Keratinocyte (primary cell): ENCODE data around the gene CD96. TPM values are rescaled to one million over a fixed set of nuclear protein-coding genes. Genes with fewer than 3 reads are reported as not detected.
A peak's percentile ranks its signal among the peaks of the same experiment; 100 is the strongest.

Experiments used
- DNase-seq: peaks from one replicate; pipeline ENCODE4 v3.0.0-alpha.2; 2011; ENCODE audit warnings: low read depth, missing footprints, low spot score
- FAIRE-seq: peaks from 2 replicates; lab custom pipeline; 2011; peaks lifted over from hg19 to GRCh38; lab: Jason Lieb, UNC
- H2AFZ ChIP-seq: 2 replicates; pipeline ENCODE4 v1.6.0; 2012; ENCODE audit warnings: low read length, control low read depth, inconsistent platforms; ENCODE audit not compliant: control insufficient read depth
- H3K27ac ChIP-seq: 2 replicates; pipeline ENCODE4 v1.5.1; 2011; ENCODE audit warnings: low read length; ENCODE audit not compliant: control insufficient read depth, insufficient read depth
- H3K27me3 ChIP-seq: 3 replicates; pipeline ENCODE4 v1.6.0; 2011; ENCODE audit warnings: low read length; ENCODE audit not compliant: control insufficient read depth, insufficient read depth; ENCODE audit errors: extremely low read depth
- H3K36me3 ChIP-seq, 2 experiments: 2 replicates in 1 of 2; 3 replicates in 1 of 2; pipeline ENCODE4 v1.5.1; 2011; ENCODE audit warnings: low read length in 2 of 2, mild to moderate bottlenecking in 1 of 2; ENCODE audit not compliant: control insufficient read depth in 2 of 2, insufficient read depth in 2 of 2; ENCODE audit errors: extremely low read depth in 1 of 2
- H3K4me1 ChIP-seq: 3 replicates; pipeline ENCODE4 v1.5.1; 2011; ENCODE audit warnings: low read length; ENCODE audit not compliant: control insufficient read depth, insufficient read depth; ENCODE audit errors: extremely low read depth
- H3K4me2 ChIP-seq: 3 replicates; pipeline ENCODE4 v1.6.0; 2011; ENCODE audit warnings: low read depth, low read length; ENCODE audit not compliant: control insufficient read depth, insufficient read depth; ENCODE audit errors: extremely low read depth
- H3K4me3 ChIP-seq, 3 experiments: fragments of 200-600 bp in 1 of 3; sonication (generic) in 1 of 3; 2 replicates in 2 of 3; 3 replicates in 1 of 3; pipeline ENCODE4 v1.5.1; 2011 to 2016; ENCODE audit warnings: low read length in 3 of 3, mild to moderate bottlenecking in 3 of 3, control low read depth in 2 of 3, inconsistent platforms in 1 of 3, low read depth in 1 of 3, mixed read lengths in 1 of 3, mixed run types in 1 of 3, moderate library complexity in 1 of 3; ENCODE audit not compliant: control insufficient read depth in 2 of 3, insufficient read depth in 2 of 3; ENCODE audit errors: extremely low read depth in 1 of 3
- H3K79me2 ChIP-seq: 2 replicates; pipeline ENCODE4 v1.6.0; 2012; ENCODE audit warnings: low read length; ENCODE audit not compliant: control insufficient read depth, insufficient read depth
- H3K9ac ChIP-seq: 3 replicates; pipeline ENCODE4 v1.6.0; 2011; ENCODE audit warnings: low read length; ENCODE audit not compliant: control insufficient read depth, insufficient read depth; ENCODE audit errors: extremely low read depth
- H3K9me1 ChIP-seq: 3 replicates; pipeline ENCODE4 v1.6.0; 2011; ENCODE audit warnings: low read length; ENCODE audit not compliant: control insufficient read depth, insufficient read depth; ENCODE audit errors: extremely low read depth
- H3K9me3 ChIP-seq: 2 replicates; pipeline ENCODE4 v1.5.1; 2012; ENCODE audit warnings: low read depth, low read length; ENCODE audit not compliant: control insufficient read depth
- H4K20me1 ChIP-seq: 3 replicates; pipeline ENCODE4 v1.6.0; 2011; ENCODE audit warnings: low read length; ENCODE audit not compliant: control insufficient read depth, insufficient read depth; ENCODE audit errors: extremely low read depth
- CTCF ChIP-seq, 3 experiments: IDR thresholded peaks in 1 of 3; conservative IDR thresholded peaks in 1 of 3; optimal IDR thresholded peaks in 1 of 3; 2 replicates in 2 of 3; 3 replicates in 1 of 3; pipeline versions ENCODE3 to v1.5.1; 2011; ENCODE audit warnings: low read length in 3 of 3, mild to moderate bottlenecking in 3 of 3, moderate library complexity in 2 of 3, control low read depth in 1 of 3, inconsistent platforms in 1 of 3; ENCODE audit not compliant: insufficient read depth in 2 of 3; ENCODE audit errors: extremely low read depth in 1 of 3
- EZH2 ChIP-seq: IDR thresholded peaks from one replicate; pipeline ENCODE4 v1.6.1; 2012; ENCODE audit warnings: inconsistent platforms, mild to moderate bottlenecking, low read length, moderate library complexity
- dilution Hi-C: fragments of 300-500 bp; cut with MboI; formaldehyde crosslinking; loops from one replicate; pipeline ENCODE4 v1.7.0; 2020; ENCODE audit warnings: low sequenced_read_pairs; ENCODE audit not compliant: extremely low pct_ligation_motif_present
- polyA plus RNA-seq, 5 experiments: library from polyadenylated mRNA; depleted of rRNA in 3 of 5; stranded (reverse) in 3 of 5; stranded (forward) in 1 of 5; unstranded in 1 of 5; fragments of >200 nt; gene quantifications; 1 replicate in 1 of 5; 2 replicates in 3 of 5; 3 replicates in 1 of 5; pipeline versions ENCODE4 v1.2.1 to v1.2.3, GENCODE V29; 2011 to 2012; ENCODE audit warnings: missing spikeins in 2 of 5, low read depth in 1 of 5, low replicate concordance in 1 of 5

CD96 gene
- polyA plus RNA-seq, 1 donor (not counting 4 experiments of a cell fraction or from before 2014, with no cell fraction given): 0.13 TPM

GRCh38 chr3:111639316-111639715, 97.3 kb downstream of the CD96 start:
- no peaks in the 10 kb centered on the region for H3K36me3 ChIP-seq
- no peak overlapping the region for H3K9ac ChIP-seq
- no peak overlapping the region for H3K4me2 ChIP-seq
- TF ChIP-seq EZH2 (no peak), CTCF (optimal IDR thresholded peaks at IDR 0.05 in 1 of 3, IDR thresholded peaks at IDR 0.05 in 1 of 3, conservative IDR thresholded peaks at IDR 0.05 in 1 of 3; ENCODE audit: extremely low read depth in 1 of 3, insufficient read depth in 2 of 3, low read length in 3 of 3) (no peak)
- no peak overlapping the region for H3K4me3 ChIP-seq
- dilution Hi-C loops: no loop called here
- peaks cover 6% of the 10 kb centered on the region for H3K4me1 ChIP-seq
- H3K27ac ChIP-seq: no peak overlapping the region
- DNase-seq: no peak
- H4K20me1 ChIP-seq: no peaks in the 10 kb centered on the region
- H2AFZ ChIP-seq: peak overlapping the region; percentile 23
- no peaks in the 10 kb centered on the region for H3K79me2 ChIP-seq
- FAIRE-seq: peak; percentile 75
- H3K9me1 ChIP-seq: no peaks in the 10 kb centered on the region
- no peaks in the 10 kb centered on the region for H3K9me3 ChIP-seq
- no peaks in the 10 kb centered on the region for H3K27me3 ChIP-seq

DNA sequence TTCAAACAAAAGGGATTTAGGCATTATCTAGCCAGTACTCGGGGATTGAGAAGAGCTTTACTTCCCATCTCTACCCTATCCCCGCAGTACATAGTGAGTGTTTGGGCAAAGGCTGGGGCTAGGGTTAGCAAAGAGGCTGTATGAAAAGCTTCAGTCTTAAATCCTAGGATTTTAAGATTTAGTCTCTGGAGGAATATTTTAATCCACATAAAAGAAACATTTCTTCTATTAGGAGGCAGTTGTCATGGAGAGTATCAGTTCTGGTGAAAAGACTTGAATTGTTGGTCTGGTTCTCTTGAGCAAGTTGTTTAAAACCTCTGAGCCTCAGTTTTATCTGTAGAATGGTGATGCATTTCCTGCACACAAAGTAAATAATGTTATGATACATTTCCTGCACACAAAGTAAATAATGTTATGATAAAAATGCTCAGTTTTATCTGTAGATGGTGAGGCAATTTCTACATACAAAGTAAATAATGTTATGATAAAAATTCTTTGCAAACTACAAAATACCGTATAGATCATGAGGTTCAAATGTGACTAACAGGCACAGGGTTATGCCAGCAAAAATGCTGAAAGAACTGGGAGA, 107.1 kb downstream of the CD96 start:
- Histone ChIP-seq H3K4me3 (no peak overlapping the region), H3K4me1 (no peaks in the 10 kb centered on the region), H3K9me3 (no peaks in the 10 kb centered on the region), H4K20me1 (no peaks in the 10 kb centered on the region), H3K27me3 (no peaks in the 10 kb centered on the region), H3K4me2 (no peak overlapping the region), H3K79me2 (no peaks in the 10 kb centered on the region), H3K36me3 (no peaks in the 10 kb centered on the region), H3K9me1 (no peaks in the 10 kb centered on the region), H2AFZ (no peak overlapping the region), H3K9ac (no peak overlapping the region), H3K27ac (no peak overlapping the region)
- dilution Hi-C loops: no loop called here
- DNase-seq: no peak
- no peak for FAIRE-seq
- TF ChIP-seq EZH2: no peak
- no peak for TF ChIP-seq CTCF (optimal IDR thresholded peaks at IDR 0.05 in 1 of 3, IDR thresholded peaks at IDR 0.05 in 1 of 3, conservative IDR thresholded peaks at IDR 0.05 in 1 of 3; ENCODE audit: extremely low read depth in 1 of 3, insufficient read depth in 2 of 3, low read length in 3 of 3)
